Measurements from ENCODE around the gene MRPL33.

The MRPL33 gene

GRCh38 chr2:27779417-27780055 lies 8.0 kb downstream of the MRPL33 start:
- no peak for DNase-seq

GRCh38 chr2:27781496-27781895 lies 10.0 kb downstream of the MRPL33 start:
- DNase-seq: no peak

- no peak for DNase-seq
These were observed 11.2 kb downstream of the MRPL33 start for GRCh38 chr2:27782701-27783100.

GRCh38 chr2:27790796-27791195 lies 19.3 kb downstream of the MRPL33 start:
- DNase-seq: no peak

- DNase-seq: no peak
These were observed 21.2 kb downstream of the MRPL33 start for GRCh38 chr2:27792759-27793158.

GRCh38 chr2:27795093-27795834 lies 23.7 kb downstream of the MRPL33 start:
- no peak for DNase-seq

- DNase-seq: no peak
These were observed 24.4 kb downstream of the MRPL33 start for GRCh38 chr2:27795868-27796277.

- no peak for DNase-seq
These were observed 25.6 kb downstream of the MRPL33 start for GRCh38 chr2:27796791-27797765.

- no peak for DNase-seq
These were observed 26.3 kb downstream of the MRPL33 start for GRCh38 chr2:27797841-27798240.

- no peak for DNase-seq
These were observed 27.0 kb downstream of the MRPL33 start for GRCh38 chr2:27798486-27798885.

- no peak for DNase-seq
These were observed 27.6 kb downstream of the MRPL33 start for GRCh38 chr2:27798948-27799645.

GRCh38 chr2:27799646-27800010 lies 28.1 kb downstream of the MRPL33 start:
- DNase-seq: no peak

- no peak for DNase-seq
These were observed 29.3 kb downstream of the MRPL33 start for GRCh38 chr2:27800856-27801255.

GRCh38 chr2:27802547-27802946 lies 31.0 kb downstream of the MRPL33 start:
- no peak for DNase-seq

- no peak for DNase-seq
These were observed 31.5 kb downstream of the MRPL33 start for GRCh38 chr2:27803046-27803445.

GRCh38 chr2:27804146-27804545 lies 32.6 kb downstream of the MRPL33 start:
- DNase-seq: no peak

- no peak for DNase-seq
These were observed 33.7 kb downstream of the MRPL33 start for GRCh38 chr2:27805180-27805579.

- DNase-seq: no peak
These were observed 35.0 kb downstream of the MRPL33 start for GRCh38 chr2:27806311-27807059.

- no peak for DNase-seq
These were observed 36.0 kb downstream of the MRPL33 start for GRCh38 chr2:27807476-27807875.

GRCh38 chr2:27808418-27808817 lies 36.9 kb downstream of the MRPL33 start:
- no peak for DNase-seq

- no peak for DNase-seq
These were observed 37.5 kb downstream of the MRPL33 start for GRCh38 chr2:27808984-27809383.

- DNase-seq: no peak
These were observed 38.3 kb downstream of the MRPL33 start for GRCh38 chr2:27809761-27810241.

All from NCI-H2081 treated with DMSO at 0.1 percent for 48 hours (cell line).